Astrocyte (in vitro differentiated cells and primary cell): ENCODE results near the gene PLS3. TPM values are rescaled to one million over a fixed set of nuclear protein-coding genes. Genes with fewer than 3 reads are reported as not detected.

ENCODE experiments used
- DNase-seq: peaks from one replicate; pipeline ENCODE4 v3.0.0-alpha.2; 2010; ENCODE audit warnings: low read depth
- FAIRE-seq: peaks from 2 replicates; lab custom pipeline; 2011; peaks lifted over from hg19 to GRCh38; lab: Jason Lieb, UNC
- H2AFZ ChIP-seq: 2 replicates; pipeline ENCODE4 v1.6.0; 2012; ENCODE audit warnings: low read depth, low read length, inconsistent platforms
- H3K27ac ChIP-seq: 2 replicates; pipeline ENCODE4 v1.5.1; 2011; ENCODE audit warnings: low read depth, low read length, inconsistent platforms
- H3K27me3 ChIP-seq: 2 replicates; pipeline ENCODE4 v1.6.0; 2011; ENCODE audit warnings: low read length, inconsistent platforms; ENCODE audit not compliant: insufficient read depth
- H3K36me3 ChIP-seq: 2 replicates; pipeline ENCODE4 v1.5.1; 2011; ENCODE audit warnings: low read length, inconsistent platforms; ENCODE audit not compliant: insufficient read depth
- H3K4me1 ChIP-seq: 2 replicates; pipeline ENCODE4 v1.5.1; 2011; ENCODE audit warnings: low read length, inconsistent platforms; ENCODE audit not compliant: insufficient read depth
- H3K4me2 ChIP-seq: 2 replicates; pipeline ENCODE4 v1.6.0; 2012; ENCODE audit warnings: low read length, inconsistent platforms
- H3K4me3 ChIP-seq: 2 replicates; pipeline ENCODE4 v1.5.1; 2011; ENCODE audit warnings: low read depth, mild to moderate bottlenecking, low read length, inconsistent platforms; ENCODE audit not compliant: insufficient read depth
- H3K79me2 ChIP-seq: 2 replicates; pipeline ENCODE4 v1.6.0; 2012; ENCODE audit warnings: mild to moderate bottlenecking, low read length, inconsistent platforms; ENCODE audit not compliant: insufficient read depth
- H3K9ac ChIP-seq: 2 replicates; pipeline ENCODE4 v1.6.0; 2012; ENCODE audit warnings: mild to moderate bottlenecking, low read length, inconsistent platforms
- H3K9me3 ChIP-seq: 2 replicates; pipeline ENCODE4 v1.5.1; 2012; ENCODE audit warnings: low read depth, mild to moderate bottlenecking, low read length, inconsistent platforms; ENCODE audit not compliant: insufficient read depth
- H4K20me1 ChIP-seq: 2 replicates; pipeline ENCODE4 v1.6.0; 2012; ENCODE audit warnings: low read length, inconsistent platforms; ENCODE audit not compliant: insufficient read depth
- H3K27ac Mint-ChIP-seq: one replicate; pipeline ENCODE4 v1.8.0; 2021; ENCODE audit warnings: mild to moderate bottlenecking, mixed read lengths; ENCODE audit not compliant: unreplicated experiment
- H3K27me3 Mint-ChIP-seq: one replicate; pipeline ENCODE4 v1.8.0; 2021; ENCODE audit warnings: low read depth, mixed read lengths; ENCODE audit not compliant: unreplicated experiment
- H3K36me3 Mint-ChIP-seq: one replicate; pipeline ENCODE4 v1.8.0; 2021; ENCODE audit warnings: low read depth, mixed read lengths; ENCODE audit not compliant: unreplicated experiment
- H3K4me1 Mint-ChIP-seq: one replicate; pipeline ENCODE4 v1.8.0; 2021; ENCODE audit warnings: low read depth, mixed read lengths; ENCODE audit not compliant: unreplicated experiment
- H3K4me3 Mint-ChIP-seq: one replicate; pipeline ENCODE4 v1.8.0; 2021; ENCODE audit warnings: mild to moderate bottlenecking, moderate library complexity, mixed read lengths; ENCODE audit not compliant: unreplicated experiment
- H3K9me3 Mint-ChIP-seq: one replicate; pipeline ENCODE4 v1.8.0; 2021; ENCODE audit warnings: mild to moderate bottlenecking, mixed read lengths; ENCODE audit not compliant: unreplicated experiment
- CTCF ChIP-seq: IDR thresholded peaks from 2 replicates; pipeline ENCODE4 v1.5.1; 2011; ENCODE audit warnings: low read depth, mild to moderate bottlenecking, inconsistent platforms, low read length, moderate library complexity; ENCODE audit not compliant: insufficient read depth
- EZH2 ChIP-seq: IDR thresholded peaks from 2 replicates; pipeline ENCODE4 v1.6.1; 2012; ENCODE audit warnings: mild to moderate bottlenecking, low read length, inconsistent platforms; ENCODE audit not compliant: insufficient read depth
- total RNA-seq: library from RNA; stranded (reverse); gene quantifications from 2 replicates; pipeline ENCODE4 v1.2.1, GENCODE V29; 2021

Gene PLS3
- total RNA-seq, 1 donor from 2014 or later = 313 TPM

GRCh38 chrX:115649461-115650063, 88.6 kb downstream of the PLS3 start:
- Histone ChIP-seq H3K27ac (peak overlapping the region; percentile 56), H4K20me1 (peaks cover 9% of the 10 kb centered on the region), H2AFZ (no peak overlapping the region), H3K4me2 (peak overlapping the region; percentile 14), H3K4me3 (no peak overlapping the region), H3K9ac (peak overlapping the region; percentile 33), H3K4me1 (peaks cover 8% of the 10 kb centered on the region), H3K79me2 (no peaks in the 10 kb centered on the region), H3K27me3 (no peaks in the 10 kb centered on the region), H3K36me3 (peaks cover 45% of the 10 kb centered on the region), H3K9me3 (no peaks in the 10 kb centered on the region)
- H3K4me1 Mint-ChIP-seq = peaks cover 12% of the 10 kb centered on the region
- no peaks in the 10 kb centered on the region for H3K9me3 Mint-ChIP-seq
- no peak overlapping the region for H3K27ac Mint-ChIP-seq
- TF ChIP-seq EZH2 (no peak), CTCF (no peak)
- no peaks in the 10 kb centered on the region for H3K27me3 Mint-ChIP-seq
- H3K36me3 Mint-ChIP-seq = no peaks in the 10 kb centered on the region
- no peak overlapping the region for H3K4me3 Mint-ChIP-seq
- no peak for DNase-seq
- FAIRE-seq = peak; percentile 72

DNA sequence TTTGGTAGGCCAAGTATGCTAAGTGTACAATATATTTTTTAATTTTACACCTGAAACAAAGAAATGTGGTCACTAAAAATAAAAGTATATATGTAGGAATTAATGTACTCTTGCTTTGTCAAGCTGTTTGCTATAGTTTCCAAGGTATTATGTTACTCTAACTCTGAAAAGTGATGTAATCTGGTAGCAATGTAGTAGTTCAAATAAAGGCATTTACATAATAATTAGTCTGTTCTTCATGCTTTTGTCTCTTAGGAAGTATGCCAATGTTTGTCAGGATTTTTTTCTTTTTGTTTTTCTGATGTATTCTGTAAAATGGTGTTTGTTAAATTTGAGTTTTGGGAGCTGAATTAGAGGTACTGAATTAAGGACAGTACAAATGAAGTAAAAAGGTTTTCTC, 89.5 kb downstream of the PLS3 start:
- Histone ChIP-seq H3K4me2 (peak overlapping the region; percentile 19), H3K36me3 (peaks cover 44% of the 10 kb centered on the region), H2AFZ (no peak overlapping the region), H3K9ac (peak overlapping the region; percentile 50), H3K4me1 (peaks cover 8% of the 10 kb centered on the region), H4K20me1 (peaks cover 9% of the 10 kb centered on the region), H3K27ac (peak overlapping the region; percentile 56), H3K27me3 (no peaks in the 10 kb centered on the region), H3K4me3 (no peak overlapping the region), H3K79me2 (no peaks in the 10 kb centered on the region), H3K9me3 (no peaks in the 10 kb centered on the region)
- H3K27me3 Mint-ChIP-seq = no peaks in the 10 kb centered on the region
- no peaks in the 10 kb centered on the region for H3K36me3 Mint-ChIP-seq
- DNase-seq (peak; percentile 24), FAIRE-seq (no peak)
- TF ChIP-seq CTCF = no peak
- TF ChIP-seq EZH2 = no peak
- H3K4me1 Mint-ChIP-seq = peaks cover 12% of the 10 kb centered on the region
- H3K4me3 Mint-ChIP-seq = no peak overlapping the region
- H3K9me3 Mint-ChIP-seq = no peaks in the 10 kb centered on the region
- peak overlapping the region; percentile 77 for H3K27ac Mint-ChIP-seq

DNA sequence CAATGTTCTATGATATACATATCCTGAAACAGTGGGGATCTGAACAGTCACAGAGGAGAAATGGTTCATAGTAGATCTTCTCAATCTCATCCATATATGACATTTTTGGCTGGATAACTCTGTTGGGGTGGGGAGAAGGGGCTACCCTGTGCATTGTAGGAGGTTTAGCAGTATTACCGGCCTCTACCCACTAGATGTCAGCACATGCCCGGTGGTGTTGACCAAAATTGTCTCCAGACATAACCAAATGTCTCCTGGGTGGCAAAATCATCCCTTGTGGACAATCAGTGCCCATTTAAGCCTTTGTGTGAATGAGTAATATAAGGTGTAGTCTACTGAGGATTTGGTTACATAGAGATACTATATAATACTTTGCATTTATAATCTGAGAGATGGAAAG, 89.9 kb downstream of the PLS3 start:
- H4K20me1 ChIP-seq = peaks cover 9% of the 10 kb centered on the region
- H3K27me3 Mint-ChIP-seq = no peaks in the 10 kb centered on the region
- peak; percentile 95 for FAIRE-seq
- DNase-seq = peak; percentile 23
- peaks cover 8% of the 10 kb centered on the region for H3K4me1 ChIP-seq
- H3K4me3 Mint-ChIP-seq = no peak overlapping the region
- H3K36me3 Mint-ChIP-seq = no peaks in the 10 kb centered on the region
- peaks cover 40% of the 10 kb centered on the region for H3K36me3 ChIP-seq
- peak overlapping the region; percentile 19 for H3K4me2 ChIP-seq
- no peak overlapping the region for H3K4me3 ChIP-seq
- H3K9ac ChIP-seq = peak overlapping the region; percentile 50
- H3K4me1 Mint-ChIP-seq = peaks cover 12% of the 10 kb centered on the region
- H3K79me2 ChIP-seq = no peaks in the 10 kb centered on the region
- no peaks in the 10 kb centered on the region for H3K9me3 ChIP-seq
- H3K27me3 ChIP-seq = no peaks in the 10 kb centered on the region
- TF ChIP-seq CTCF (peak; percentile 49), EZH2 (no peak)
- H3K27ac ChIP-seq = peak overlapping the region; percentile 56
- peak overlapping the region; percentile 77 for H3K27ac Mint-ChIP-seq
- no peaks in the 10 kb centered on the region for H3K9me3 Mint-ChIP-seq
- no peak overlapping the region for H2AFZ ChIP-seq
